C1 segment of cervical spinal cord (tissue), 14 donors: Measurements from ENCODE around the gene KDM1B.
"Not testable (repeated sequence)": the region's sequence is repeated elsewhere in the genome, so short reads cannot be mapped to it uniquely, and the experiment has no call there.

ENCODE experiments used
- DNase-seq, 14 donors: peaks; one replicate each; lab custom pipeline; 2025; lab: John Stamatoyannopoulos, UW

KDM1B gene

GRCh38 chr6:18233770-18234169, 78.5 kb downstream of the KDM1B start:
- DNase-seq = not testable (repeated sequence)

- DNase-seq = no peak
Observed at GRCh38 chr6:18234564-18234963, 79.3 kb downstream of the KDM1B start.

- DNase-seq = no peak
Observed at GRCh38 chr6:18235524-18235923, 80.3 kb downstream of the KDM1B start.

GRCh38 chr6:18237167-18237566, 81.9 kb downstream of the KDM1B start:
- no peak for DNase-seq

GRCh38 chr6:18240230-18240629, 85.0 kb downstream of the KDM1B start:
- DNase-seq = no peak

- DNase-seq = no peak
Observed at GRCh38 chr6:18241208-18242038, 86.2 kb downstream of the KDM1B start.

GRCh38 chr6:18242062-18242851, 87.0 kb downstream of the KDM1B start:
- DNase-seq = no peak

GRCh38 chr6:18243302-18243893, 88.2 kb downstream of the KDM1B start:
- no peak for DNase-seq

- no peak for DNase-seq
Observed at GRCh38 chr6:18244251-18244650, 89.0 kb downstream of the KDM1B start.

- DNase-seq = no peak
Observed at GRCh38 chr6:18245079-18245478, 89.9 kb downstream of the KDM1B start.

GRCh38 chr6:18245642-18246041, 90.4 kb downstream of the KDM1B start:
- no peak for DNase-seq

- DNase-seq = no peak
Observed at GRCh38 chr6:18246205-18246604, 91.0 kb downstream of the KDM1B start.

GRCh38 chr6:18247002-18247401, 91.8 kb downstream of the KDM1B start:
- DNase-seq = no peak

- DNase-seq = no peak
Observed at GRCh38 chr6:18248698-18249097, 93.5 kb downstream of the KDM1B start.

- DNase-seq = no peak
Observed at GRCh38 chr6:18249271-18249670, 94.0 kb downstream of the KDM1B start.

GRCh38 chr6:18253635-18254034, 98.4 kb downstream of the KDM1B start:
- DNase-seq = no peak

- DNase-seq = no peak
Observed at GRCh38 chr6:18254793-18255192, 99.6 kb downstream of the KDM1B start.

- no peak for DNase-seq
Observed at GRCh38 chr6:18259675-18260447, 104.6 kb downstream of the KDM1B start.

GRCh38 chr6:18260448-18261106, 105.4 kb downstream of the KDM1B start:
- DNase-seq = peak in 1 of 14 donors; percentile 21

GRCh38 chr6:18261877-18262276, 106.7 kb downstream of the KDM1B start:
- no peak for DNase-seq
